HG03457 (cell line): ENCODE data around the gene FBXL3.
A peak's percentile ranks its signal among the peaks of the same experiment; 100 is the strongest.

Source experiments
- ATAC-seq: cut with Tn5 transposase; IDR thresholded peaks from one replicate; pipeline ENCODE4 v1.9.1; 2021; ENCODE audit warnings: moderate number of reproducible peaks; ENCODE audit not compliant: unreplicated experiment

The FBXL3 gene

GRCh38 chr13:77026861-77027621, at the start of gene FBXL3:
TSS of gene FBXL3 (minus strand) at chr13:77027159. CDS start at chr13:77021860, 5,299 bp downstream.
- ATAC-seq, result peak; percentile 44

GRCh38 chr13:77067519-77067918, 40.6 kb upstream of the FBXL3 start:
- ATAC-seq, result no peak

- ATAC-seq, result no peak
These were observed 38.6 kb upstream of the FBXL3 start for GRCh38 chr13:77065461-77066147.

- ATAC-seq, result no peak
These were observed 35.1 kb upstream of the FBXL3 start for GRCh38 chr13:77062097-77062496.

GRCh38 chr13:77061362-77061761, 34.4 kb upstream of the FBXL3 start:
- no peak for ATAC-seq

GRCh38 chr13:77056886-77057285, 29.9 kb upstream of the FBXL3 start:
- ATAC-seq, result no peak

GRCh38 chr13:77056382-77056781, 29.4 kb upstream of the FBXL3 start:
- ATAC-seq, result no peak

- no peak for ATAC-seq
These were observed 28.2 kb upstream of the FBXL3 start for GRCh38 chr13:77055158-77055557.

GRCh38 chr13:77053192-77053591, 26.2 kb upstream of the FBXL3 start:
- no peak for ATAC-seq

GRCh38 chr13:77048681-77049080, 21.7 kb upstream of the FBXL3 start:
- ATAC-seq, result no peak

GRCh38 chr13:77047649-77048343, 20.8 kb upstream of the FBXL3 start:
- no peak for ATAC-seq

GRCh38 chr13:77042566-77043177, 15.7 kb upstream of the FBXL3 start:
- ATAC-seq, result no peak

GRCh38 chr13:77040835-77041234, 13.9 kb upstream of the FBXL3 start:
- ATAC-seq, result no peak

GRCh38 chr13:77040076-77040475, 13.1 kb upstream of the FBXL3 start:
- no peak for ATAC-seq

GRCh38 chr13:77038907-77039480, 12.0 kb upstream of the FBXL3 start:
- ATAC-seq, result no peak

- no peak for ATAC-seq
These were observed 9.3 kb upstream of the FBXL3 start for GRCh38 chr13:77036279-77036678.

GRCh38 chr13:77034881-77035280, 7.9 kb upstream of the FBXL3 start:
- no peak for ATAC-seq

- no peak for ATAC-seq
These were observed 6.9 kb upstream of the FBXL3 start for GRCh38 chr13:77033717-77034302.

- no peak for ATAC-seq
These were observed 4.8 kb upstream of the FBXL3 start for GRCh38 chr13:77031656-77032243.

GRCh38 chr13:77029436-77029835, 2.5 kb upstream of the FBXL3 start:
- no peak for ATAC-seq
